Germinal center (tissue), 1 donor: Measurements from ENCODE around the gene ACTL8.

Source experiments
- DNase-seq: peaks from one replicate; pipeline ENCODE4 v3.0.0; 2012; ENCODE audit warnings: mixed read lengths, low spot score

The ACTL8 gene

GRCh38 chr1:17875882-17876280 lies 120.7 kb downstream of the ACTL8 start:
- DNase-seq = no peak
